NCI-H2029 treated with DMSO at 0.1 percent for 48 hours (cell line): ENCODE data around the gene KCNJ13.
"Not testable (repeated sequence)": the region's sequence is repeated elsewhere in the genome, so short reads cannot be mapped to it uniquely, and the experiment has no call there.

Source experiments
- DNase-seq: peaks from one replicate; lab custom pipeline; 2025; lab: John Stamatoyannopoulos, UW

The KCNJ13 gene

DNA sequence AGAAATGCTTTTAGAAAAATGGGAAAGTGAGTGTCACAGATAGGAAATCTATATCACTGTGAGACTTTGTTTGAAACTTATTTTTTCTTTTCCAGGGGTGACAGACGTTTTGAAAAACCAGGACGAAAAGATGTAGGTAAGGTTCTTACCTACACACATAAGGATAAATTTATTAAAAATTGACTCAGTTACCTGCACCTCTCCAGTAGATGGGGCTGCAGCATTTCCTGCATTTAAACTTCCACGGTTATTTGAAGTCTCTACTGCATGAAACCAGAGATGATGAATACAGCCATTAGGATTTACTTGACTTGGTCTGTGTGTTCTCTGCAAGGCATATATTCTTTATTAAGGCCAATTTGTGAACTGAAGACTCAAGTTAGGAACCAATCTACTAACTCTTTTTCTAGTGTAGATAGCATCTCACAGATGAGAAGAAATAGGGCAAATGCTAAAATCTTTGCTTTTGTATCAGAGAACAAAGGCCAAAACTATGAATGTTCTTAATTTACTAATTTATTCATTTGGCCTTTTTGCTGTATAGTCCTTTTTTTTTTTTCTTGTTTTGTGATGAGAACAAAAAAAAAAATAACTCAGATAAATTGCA is 15.0 kb downstream of the KCNJ13 start:
- DNase-seq, result no peak

DNA sequence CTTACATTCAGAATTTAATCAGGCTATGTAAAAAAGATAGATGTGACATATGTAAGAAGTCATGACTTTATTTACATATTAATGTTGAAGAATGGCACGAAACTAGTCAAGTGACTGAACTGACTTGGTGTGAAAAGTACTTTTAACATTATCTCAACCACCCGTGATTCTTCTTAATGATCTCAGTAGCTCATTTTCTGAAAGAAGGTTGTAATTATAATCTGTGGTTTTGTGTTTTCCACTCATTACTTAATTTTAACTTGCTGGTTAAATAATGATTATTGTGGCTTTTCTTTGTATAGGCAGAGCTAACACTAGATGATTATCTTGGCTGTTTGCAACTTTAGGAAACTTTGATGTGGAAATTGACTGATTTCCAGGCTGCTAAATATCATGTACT is 18.5 kb downstream of the KCNJ13 start:
- DNase-seq, result no peak

DNA sequence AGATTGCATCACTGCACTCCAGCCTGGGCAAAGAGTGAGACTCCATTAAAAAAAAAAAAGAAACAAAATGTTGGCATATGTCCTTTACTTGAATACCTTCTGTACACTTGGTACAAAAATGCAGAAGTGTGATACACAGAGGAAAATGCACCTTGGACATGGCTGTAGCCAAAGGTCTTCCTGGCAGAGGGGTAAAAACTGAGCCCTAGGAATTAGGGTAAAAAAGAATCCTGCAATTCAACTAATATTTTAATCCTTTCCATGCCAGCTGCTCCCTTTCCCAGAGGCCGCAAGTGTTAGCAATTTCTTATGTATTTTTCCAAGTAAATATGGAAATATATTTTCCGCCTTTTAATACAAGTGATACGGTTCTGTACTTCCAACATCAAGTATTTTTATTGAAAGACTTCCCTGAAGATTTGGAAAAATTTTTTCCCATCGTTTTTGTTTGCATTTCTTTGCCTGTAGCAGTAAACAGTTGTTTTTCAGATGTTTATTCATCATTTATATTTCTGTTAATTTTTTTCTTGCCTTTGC is 26.2 kb downstream of the KCNJ13 start:
- DNase-seq, result no peak

DNA sequence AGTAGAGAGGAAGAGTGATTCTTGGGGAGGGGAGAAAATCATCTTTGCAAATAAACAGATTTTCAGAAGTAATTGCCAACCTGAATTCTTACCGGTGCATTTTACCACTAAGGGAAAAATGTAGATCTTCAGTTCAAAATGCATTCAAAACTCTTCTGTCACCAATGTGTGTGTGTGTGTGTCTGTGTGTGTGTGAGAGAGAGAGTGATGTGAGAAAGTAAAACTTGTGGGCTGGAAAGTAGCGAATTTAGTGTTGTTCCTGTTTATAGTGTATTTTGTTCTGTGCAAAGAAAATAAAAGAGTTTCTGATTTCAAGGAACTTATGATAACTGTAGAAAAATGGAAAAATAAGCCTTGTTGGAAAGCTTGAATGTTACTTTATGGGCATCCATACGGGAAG is 27.0 kb downstream of the KCNJ13 start:
- no peak for DNase-seq

DNA sequence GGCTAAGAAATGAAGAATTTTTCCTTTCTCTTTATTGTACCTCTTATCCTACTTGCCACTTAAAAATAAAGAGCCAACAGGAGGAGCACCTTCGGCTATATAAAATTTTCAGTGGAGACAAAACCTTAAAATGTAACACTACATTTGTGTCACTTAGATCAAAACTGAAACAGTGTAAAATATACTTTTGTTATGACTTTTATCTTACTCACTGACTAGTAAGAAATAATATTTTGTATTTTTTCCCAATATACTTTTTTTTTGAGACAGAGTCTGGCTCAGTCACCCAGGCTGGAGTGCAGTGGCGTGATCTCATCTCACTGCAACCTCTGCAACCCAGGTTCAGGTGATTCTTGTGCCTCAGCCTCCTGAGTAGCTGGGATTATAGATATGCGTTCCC is 28.3 kb downstream of the KCNJ13 start:
- no peak for DNase-seq

DNA sequence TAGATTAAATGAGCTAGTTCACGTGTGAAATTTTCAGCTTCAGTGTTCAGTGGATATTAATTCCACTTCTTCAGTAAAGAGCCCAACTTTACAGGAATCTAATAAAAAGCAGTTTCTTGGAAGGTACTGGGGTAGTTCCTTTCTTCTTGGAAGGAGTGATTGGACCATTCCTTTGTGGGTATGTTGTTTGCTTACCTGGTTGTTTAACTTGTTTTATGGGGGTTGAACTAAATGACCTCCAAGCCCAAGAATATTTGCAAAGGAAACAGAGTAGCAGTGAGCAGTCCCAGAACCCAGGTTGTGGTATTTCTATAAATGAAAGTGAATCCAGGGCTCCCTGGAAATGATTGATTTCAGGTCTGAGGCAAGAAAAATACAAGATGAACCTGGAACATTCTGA is 31.4 kb downstream of the KCNJ13 start:
- DNase-seq, result no peak

DNA sequence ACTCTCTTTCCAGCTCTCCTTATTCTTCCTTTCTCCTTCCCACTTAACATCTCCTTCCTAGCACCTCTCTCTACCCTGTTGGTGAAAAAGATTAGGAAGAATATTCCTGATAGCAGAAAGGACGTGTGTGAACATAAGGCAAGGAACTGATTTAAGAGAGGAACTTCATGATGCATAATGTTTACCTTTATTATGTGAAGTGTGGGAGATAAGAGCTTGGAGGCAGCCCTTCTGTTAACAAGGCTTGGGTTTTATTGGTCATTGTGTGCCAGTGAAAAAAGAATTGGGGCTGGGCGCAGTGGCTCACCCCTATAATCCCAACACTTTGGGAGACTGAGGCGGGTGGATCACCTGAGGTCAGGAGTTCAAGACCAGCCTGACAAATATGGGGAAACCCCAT is 34.4 kb downstream of the KCNJ13 start:
- DNase-seq, result no peak

DNA sequence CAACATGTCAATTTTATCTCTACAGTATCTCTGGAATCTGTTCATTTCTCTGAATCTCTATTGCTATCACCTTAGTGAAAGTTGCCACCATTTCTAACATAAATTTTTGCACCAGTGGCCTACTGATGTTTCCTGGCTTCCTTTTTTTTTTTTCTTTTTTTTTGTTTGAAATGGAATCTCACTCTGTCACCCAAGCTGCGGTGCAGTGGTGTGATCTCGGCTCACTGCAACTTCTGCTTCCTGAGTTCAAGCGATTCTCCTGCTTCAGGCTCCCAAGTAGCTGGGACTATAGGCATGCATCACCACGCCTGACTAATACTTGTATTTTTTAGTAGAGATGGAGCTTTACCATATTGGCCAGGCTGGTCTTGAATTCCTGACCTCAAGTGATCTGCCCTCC is 35.1 kb downstream of the KCNJ13 start:
- no peak for DNase-seq

DNA sequence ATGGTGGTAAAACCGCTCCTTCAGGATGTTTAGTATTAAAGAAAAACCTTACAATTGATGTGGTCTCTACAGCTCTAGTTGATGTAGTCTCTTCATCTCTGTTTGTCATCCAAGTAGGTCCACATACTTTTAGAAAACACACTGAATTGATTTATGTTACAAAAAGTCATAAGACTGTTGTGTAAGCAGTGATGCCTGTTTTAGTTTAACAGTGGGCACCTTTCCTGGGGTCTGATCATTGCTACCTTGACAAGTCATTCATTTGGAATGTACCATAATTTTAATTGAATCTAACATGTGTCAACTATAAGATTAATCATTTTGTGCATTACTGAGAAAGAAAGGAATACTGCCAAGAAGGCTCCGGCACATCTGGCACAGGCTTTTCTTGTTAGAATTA is 44.9 kb downstream of the KCNJ13 start:
- no peak for DNase-seq

DNA sequence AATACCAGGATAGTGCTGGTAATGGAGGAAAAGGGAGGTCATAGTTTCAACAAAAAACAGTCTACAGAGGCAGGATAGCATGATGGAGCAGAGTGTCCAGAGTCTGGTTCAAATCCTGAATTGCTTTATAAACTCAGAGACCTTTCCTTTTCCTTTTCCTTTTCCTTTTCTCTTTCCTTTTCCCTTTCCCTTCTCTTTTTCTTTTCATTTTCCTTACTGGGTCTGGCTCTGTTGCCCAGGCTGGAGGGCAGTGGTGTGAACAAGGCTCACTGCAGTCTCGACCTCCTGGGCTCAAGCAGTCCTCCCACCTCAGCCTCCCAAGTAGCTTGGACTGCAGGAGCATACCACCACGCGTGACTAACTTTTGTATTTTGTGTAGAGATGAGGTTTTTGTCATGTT is 47.6 kb downstream of the KCNJ13 start:
- DNase-seq, result no peak

DNA sequence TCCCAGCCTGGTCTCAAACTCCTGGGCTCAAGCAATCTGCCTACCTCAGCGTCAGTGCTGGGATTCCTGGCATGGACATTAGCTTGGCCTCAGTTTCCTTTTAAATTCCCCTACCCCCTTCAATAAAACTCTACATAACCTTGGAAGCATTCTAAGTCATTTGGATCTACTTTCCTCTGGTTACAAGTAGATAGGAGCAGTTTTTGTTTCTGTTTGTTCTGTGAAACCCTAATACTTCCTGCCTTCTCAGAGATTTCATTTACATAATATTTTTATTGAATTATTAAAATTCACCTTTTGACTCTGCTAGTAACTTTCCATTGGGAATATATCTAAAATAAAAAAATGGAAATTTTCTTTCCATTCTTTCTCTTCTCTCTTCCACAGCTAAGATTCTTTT is 53.3 kb downstream of the KCNJ13 start:
- no peak for DNase-seq

DNA sequence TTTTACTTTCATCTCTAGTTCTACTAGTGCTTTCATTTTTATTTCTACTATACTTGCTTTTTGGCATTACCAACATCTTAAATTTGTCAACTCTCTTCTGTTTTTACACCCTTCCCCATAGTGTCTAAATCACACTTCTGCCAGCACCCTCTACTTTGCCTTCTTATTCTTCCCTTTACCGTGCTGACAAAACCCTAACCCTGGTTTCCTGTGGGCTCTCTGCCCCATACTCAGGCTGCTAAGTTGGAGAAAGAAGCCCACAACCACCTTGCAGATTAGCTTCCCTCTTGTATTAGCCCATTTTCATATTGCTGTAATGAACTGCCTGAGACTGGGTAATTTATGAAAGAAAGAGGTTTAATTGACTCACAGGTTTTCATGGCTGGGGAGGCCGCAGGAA is 54.5 kb downstream of the KCNJ13 start:
- no peak for DNase-seq

DNA sequence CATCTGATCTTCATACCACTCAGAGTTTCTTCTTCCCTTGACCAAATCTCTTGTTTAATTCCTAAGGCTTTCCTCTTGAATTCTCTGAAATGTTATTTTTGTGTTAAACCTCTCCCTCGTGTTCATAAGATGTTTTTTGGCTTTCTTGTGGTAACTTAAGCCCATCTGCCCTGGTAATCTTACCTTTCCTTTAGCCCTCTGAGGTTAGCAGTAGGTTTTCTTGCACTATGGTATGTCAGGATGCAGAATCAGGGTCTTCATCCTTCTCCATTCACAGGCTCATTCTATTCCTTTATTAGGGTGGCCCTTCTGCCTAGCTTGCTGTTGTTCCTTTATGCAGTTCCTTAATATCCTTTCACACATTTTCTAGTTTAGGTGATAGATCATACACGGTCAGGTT is 55.1 kb downstream of the KCNJ13 start:
- DNase-seq, result no peak

DNA sequence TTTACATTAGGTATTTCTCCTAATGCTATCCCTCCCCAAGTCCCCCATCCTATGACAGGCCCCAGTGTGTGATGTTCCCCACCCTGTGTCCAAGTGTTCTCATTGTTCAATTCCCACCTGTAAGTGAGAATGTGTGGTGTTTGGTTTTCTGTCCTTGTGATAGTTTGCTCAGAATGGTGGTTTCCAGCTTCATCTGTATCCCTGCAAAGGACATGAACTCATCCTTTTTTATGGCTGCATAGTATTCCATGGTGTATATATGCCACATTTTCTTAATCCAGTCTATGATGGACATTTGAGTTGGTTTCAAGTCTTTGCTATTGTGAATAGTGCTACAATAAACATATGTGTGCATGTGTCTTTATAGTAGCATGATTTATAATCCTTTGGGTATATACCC is 56.3 kb downstream of the KCNJ13 start:
- not testable (repeated sequence) for DNase-seq
